HepG2 (cell line): ENCODE data around the gene CSE1L. TPM values are rescaled to one million over a fixed set of nuclear protein-coding genes. Genes with fewer than 3 reads are reported as not detected.

ENCODE experiments used
- CEBPG ChIP-seq: IDR thresholded peaks from 2 replicates; pipeline ENCODE4 v1.6.1; 2016
- CREB1 ChIP-seq, 2 experiments: fragments of 450-650 bp in 1 of 2; IDR thresholded peaks; 2 replicates each; pipeline ENCODE4 v1.6.1; 2016 to 2017; ENCODE audit warnings: control low read depth in 1 of 2, mild to moderate bottlenecking in 1 of 2, missing compliant biosample characterization in 1 of 2, missing genetic modification characterization in 1 of 2
- DNMT3B ChIP-seq: conservative IDR thresholded peaks from 2 replicates; pipeline ENCODE4 v1.6.1; 2016; ENCODE audit warnings: missing biosample characterization, control low read depth
- DRAP1 ChIP-seq: IDR thresholded peaks from 2 replicates; pipeline ENCODE4 v1.6.1; 2016; ENCODE audit warnings: missing genetic modification reagents, missing compliant biosample characterization
- GATAD2A ChIP-seq: IDR thresholded peaks from 2 replicates; pipeline ENCODE4 v1.6.1; 2016
- HNF1B ChIP-seq: sonication (generic); formaldehyde crosslinking; IDR thresholded peaks from 2 replicates; pipeline ENCODE4 v1.5.1; 2020; ENCODE audit warnings: mild to moderate bottlenecking, moderate library complexity, missing genetic modification reagents
- JUN ChIP-seq: sonication (generic); formaldehyde crosslinking; IDR thresholded peaks from 2 replicates; pipeline ENCODE4 v1.4.0; 2020; ENCODE audit warnings: mild to moderate bottlenecking, missing genetic modification reagents
- KMT2B ChIP-seq: IDR thresholded peaks from 2 replicates; pipeline ENCODE4 v1.6.1; 2016; ENCODE audit warnings: missing genetic modification reagents, missing compliant biosample characterization
- MXI1 ChIP-seq: IDR thresholded peaks from 3 replicates; pipeline ENCODE4 v1.6.1; 2012; ENCODE audit warnings: low read depth, low read length, inconsistent platforms, borderline replicate concordance
- NCOA2 ChIP-seq: sonication (generic); formaldehyde crosslinking; IDR thresholded peaks from 2 replicates; pipeline ENCODE4 v1.8.0; 2022; ENCODE audit warnings: inconsistent platforms
- POLR2A ChIP-seq, 2 experiments: IDR thresholded peaks; 2 replicates each; pipeline ENCODE4 v1.6.1; 2011; ENCODE audit warnings: low read depth in 2 of 2, low read length in 2 of 2, mild to moderate bottlenecking in 1 of 2, moderate library complexity in 1 of 2; ENCODE audit not compliant: insufficient read depth in 1 of 2
- SOX13 ChIP-seq, 3 experiments: fragments of 450-650 bp in 1 of 3; sonication (generic) in 1 of 3; formaldehyde crosslinking in 1 of 3; IDR thresholded peaks in 2 of 3; conservative IDR thresholded peaks in 1 of 3; 2 replicates each; pipeline versions ENCODE4 v1.5.0 to v1.6.1; 2016 to 2020; ENCODE audit warnings: antibody characterized with exemption in 1 of 3, mild to moderate bottlenecking in 1 of 3, missing compliant biosample characterization in 1 of 3, missing genetic modification reagents in 1 of 3, moderate library complexity in 1 of 3
- SOX6 ChIP-seq, 2 experiments: fragments of 450-650 bp in 1 of 2; sonication (generic) in 1 of 2; formaldehyde crosslinking in 1 of 2; IDR thresholded peaks; 2 replicates each; pipeline versions ENCODE4 v1.4.0 to v1.6.1; 2017 to 2020; ENCODE audit warnings: antibody characterized with exemption in 1 of 2, mild to moderate bottlenecking in 1 of 2, missing genetic modification reagents in 1 of 2
- STAG1 ChIP-seq: sonication (generic); formaldehyde crosslinking; IDR thresholded peaks from 2 replicates; pipeline ENCODE4 v1.4.0; 2020; ENCODE audit warnings: missing genetic modification reagents
- XRCC5 ChIP-seq: fragments of 200-400 bp; formaldehyde crosslinking; optimal IDR thresholded peaks from 2 replicates; pipeline ENCODE3; 2017; ENCODE audit warnings: mild to moderate bottlenecking, low read length
- ZBTB7A ChIP-seq: sonication (generic); formaldehyde crosslinking; IDR thresholded peaks from 2 replicates; pipeline ENCODE4 v1.8.0; 2022; ENCODE audit warnings: mild to moderate bottlenecking, missing genetic modification reagents
- ZNF605 ChIP-seq: sonication (generic); formaldehyde crosslinking; IDR thresholded peaks from 2 replicates; pipeline ENCODE4 v1.8.0; 2022; ENCODE audit warnings: mild to moderate bottlenecking, missing genetic modification reagents
- ZNF746 ChIP-seq: sonication (generic); formaldehyde crosslinking; IDR thresholded peaks from 2 replicates; pipeline ENCODE4 v1.8.0; 2022; ENCODE audit warnings: mild to moderate bottlenecking, missing genetic modification reagents
- polyA plus RNA-seq, 8 experiments: library from polyadenylated mRNA; depleted of rRNA in 3 of 8; stranded (reverse) in 7 of 8; unstranded in 1 of 8; fragments of >200 nt; fragmentation: Illumina TruSeq in 4 of 8; extraction: Trizol in 4 of 8; gene quantifications; 2 replicates each; pipeline versions ENCODE4 v1.2.1 to v1.2.3, GENCODE V29; 2011 to 2016; ENCODE audit warnings: low read depth in 4 of 8, missing spikeins in 1 of 8, mixed read lengths in 1 of 8; ENCODE audit not compliant: insufficient read depth in 1 of 8
- total RNA-seq, 5 experiments: library from RNA; depleted of rRNA; stranded (reverse); fragments of >200 nt; fragmentation: Illumina TruSeq; extraction: Trizol; gene quantifications; 2 replicates each; pipeline ENCODE4 v1.2.3, GENCODE V29; 2016; ENCODE audit warnings: low read depth in 1 of 5
- TF ChIP-seq, protein P1 (sequence below): sonication (generic); formaldehyde crosslinking; conservative IDR thresholded peaks from 2 replicates; pipeline ENCODE4 v1.4.0; 2020; ENCODE audit warnings: mild to moderate bottlenecking, missing genetic modification reagents, moderate library complexity
- TF ChIP-seq, protein P2 (sequence below): sonication (generic); formaldehyde crosslinking; IDR thresholded peaks from 2 replicates; pipeline ENCODE4 v1.5.0; 2020; ENCODE audit warnings: mild to moderate bottlenecking, missing genetic modification reagents, moderate library complexity

CSE1L gene
- total and polyA plus RNA-seq, 2 of the 13 experiments (the other 11 are each of a cell fraction or from before 2014, with no cell fraction given) = 56.9 to 258 TPM

DNA sequence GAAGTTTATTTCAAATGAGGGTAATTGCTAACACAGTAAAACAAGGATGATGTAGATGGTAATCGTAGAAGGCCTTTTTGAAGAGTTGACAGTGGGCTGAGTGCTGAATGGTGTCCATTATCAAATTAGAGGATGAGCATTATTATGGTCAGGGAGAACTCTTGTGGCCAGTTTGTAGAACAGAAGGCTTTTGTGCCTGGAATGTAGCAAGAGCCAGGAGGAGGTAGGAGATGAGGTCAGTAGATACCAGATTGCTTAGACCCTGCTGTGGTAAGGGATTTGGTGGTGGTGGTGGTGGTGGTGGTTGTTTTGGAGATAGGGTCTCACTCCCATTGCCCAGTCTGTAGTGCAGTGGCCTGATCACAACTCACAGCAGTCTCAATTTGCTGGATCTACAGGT, 6.2 kb downstream of the CSE1L start (continued):
- TF ChIP-seq DRAP1 (peak; percentile 13; the same call in 1 of the 2 replicates), DNMT3B (CRISPR knock-in tag) (no peak), JUN (CRISPR knock-in tag) (no peak), HNF1B (CRISPR knock-in tag) (peak; percentile 65; the same call in 1 of the 2 replicates), GATAD2A (peak; percentile 24; the same call in 1 of the 2 replicates), ZBTB7A (CRISPR knock-in tag) (no peak), STAG1 (CRISPR knock-in tag) (peak; percentile 49), SOX6 (IDR thresholded peaks at IDR 0.05) (no peak), SOX6 (CRISPR knock-in tag; IDR thresholded peaks at IDR 0.05) (0 out of 2 replicates have a peak, but pooled peaks have one; percentile 10), NCOA2 (CRISPR knock-in tag) (0 out of 2 replicates have a peak, but pooled peaks have one; percentile 18), MXI1 (no peak), CREB1 (IDR thresholded peaks at IDR 0.05) (no peak), CREB1 (CRISPR knock-in tag; IDR thresholded peaks at IDR 0.05) (0 out of 2 replicates have a peak, but pooled peaks have one; percentile 18), KMT2B (peak; percentile 22; the same call in 1 of the 2 replicates), ZNF746 (no peak), SOX13 (IDR thresholded peaks at IDR 0.05) (no peak), SOX13 (CRISPR knock-in tag; conservative IDR thresholded peaks at IDR 0.05 in 1 of 2, IDR thresholded peaks at IDR 0.05 in 1 of 2) (peak in 1 of 2 experiments; percentile 38; a peak in 1 of 4 replicates), ZNF605 (0 out of 2 replicates have a peak, but pooled peaks have one; percentile 8), POLR2A (IDR thresholded peaks at IDR 0.05; ENCODE audit: insufficient read depth in 1 of 2, low read depth in 2 of 2, low read length in 2 of 2) (peak in 1 of 2 experiments; percentile 29; a peak in 1 of 4 replicates), CEBPG (CRISPR knock-in tag) (peak; percentile 30; the same call in 1 of the 2 replicates), XRCC5 (peak; percentile 50)
- TF ChIP-seq, protein P1, sequence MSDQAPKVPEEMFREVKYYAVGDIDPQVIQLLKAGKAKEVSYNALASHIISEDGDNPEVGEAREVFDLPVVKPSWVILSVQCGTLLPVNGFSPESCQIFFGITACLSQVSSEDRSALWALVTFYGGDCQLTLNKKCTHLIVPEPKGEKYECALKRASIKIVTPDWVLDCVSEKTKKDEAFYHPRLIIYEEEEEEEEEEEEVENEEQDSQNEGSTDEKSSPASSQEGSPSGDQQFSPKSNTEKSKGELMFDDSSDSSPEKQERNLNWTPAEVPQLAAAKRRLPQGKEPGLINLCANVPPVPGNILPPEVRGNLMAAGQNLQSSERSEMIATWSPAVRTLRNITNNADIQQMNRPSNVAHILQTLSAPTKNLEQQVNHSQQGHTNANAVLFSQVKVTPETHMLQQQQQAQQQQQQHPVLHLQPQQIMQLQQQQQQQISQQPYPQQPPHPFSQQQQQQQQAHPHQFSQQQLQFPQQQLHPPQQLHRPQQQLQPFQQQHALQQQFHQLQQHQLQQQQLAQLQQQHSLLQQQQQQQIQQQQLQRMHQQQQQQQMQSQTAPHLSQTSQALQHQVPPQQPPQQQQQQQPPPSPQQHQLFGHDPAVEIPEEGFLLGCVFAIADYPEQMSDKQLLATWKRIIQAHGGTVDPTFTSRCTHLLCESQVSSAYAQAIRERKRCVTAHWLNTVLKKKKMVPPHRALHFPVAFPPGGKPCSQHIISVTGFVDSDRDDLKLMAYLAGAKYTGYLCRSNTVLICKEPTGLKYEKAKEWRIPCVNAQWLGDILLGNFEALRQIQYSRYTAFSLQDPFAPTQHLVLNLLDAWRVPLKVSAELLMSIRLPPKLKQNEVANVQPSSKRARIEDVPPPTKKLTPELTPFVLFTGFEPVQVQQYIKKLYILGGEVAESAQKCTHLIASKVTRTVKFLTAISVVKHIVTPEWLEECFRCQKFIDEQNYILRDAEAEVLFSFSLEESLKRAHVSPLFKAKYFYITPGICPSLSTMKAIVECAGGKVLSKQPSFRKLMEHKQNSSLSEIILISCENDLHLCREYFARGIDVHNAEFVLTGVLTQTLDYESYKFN (CRISPR knock-in tag) = no peak
- TF ChIP-seq, protein P2, sequence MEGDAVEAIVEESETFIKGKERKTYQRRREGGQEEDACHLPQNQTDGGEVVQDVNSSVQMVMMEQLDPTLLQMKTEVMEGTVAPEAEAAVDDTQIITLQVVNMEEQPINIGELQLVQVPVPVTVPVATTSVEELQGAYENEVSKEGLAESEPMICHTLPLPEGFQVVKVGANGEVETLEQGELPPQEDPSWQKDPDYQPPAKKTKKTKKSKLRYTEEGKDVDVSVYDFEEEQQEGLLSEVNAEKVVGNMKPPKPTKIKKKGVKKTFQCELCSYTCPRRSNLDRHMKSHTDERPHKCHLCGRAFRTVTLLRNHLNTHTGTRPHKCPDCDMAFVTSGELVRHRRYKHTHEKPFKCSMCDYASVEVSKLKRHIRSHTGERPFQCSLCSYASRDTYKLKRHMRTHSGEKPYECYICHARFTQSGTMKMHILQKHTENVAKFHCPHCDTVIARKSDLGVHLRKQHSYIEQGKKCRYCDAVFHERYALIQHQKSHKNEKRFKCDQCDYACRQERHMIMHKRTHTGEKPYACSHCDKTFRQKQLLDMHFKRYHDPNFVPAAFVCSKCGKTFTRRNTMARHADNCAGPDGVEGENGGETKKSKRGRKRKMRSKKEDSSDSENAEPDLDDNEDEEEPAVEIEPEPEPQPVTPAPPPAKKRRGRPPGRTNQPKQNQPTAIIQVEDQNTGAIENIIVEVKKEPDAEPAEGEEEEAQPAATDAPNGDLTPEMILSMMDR (CRISPR knock-in tag) = peak; percentile 64
